SH-SY5Y (cell line): Measurements from ENCODE around the gene THAP7.

Source experiments
- GATA2 ChIP-seq: IDR thresholded peaks from 2 replicates; pipeline ENCODE4 v1.6.1; 2011; ENCODE audit warnings: mild to moderate bottlenecking, low read depth, low read length
- GATA3 ChIP-seq: IDR thresholded peaks from 2 replicates; pipeline ENCODE4 v1.6.1; 2011; ENCODE audit warnings: low read depth, mild to moderate bottlenecking, low read length, moderate library complexity

THAP7 gene

DNA sequence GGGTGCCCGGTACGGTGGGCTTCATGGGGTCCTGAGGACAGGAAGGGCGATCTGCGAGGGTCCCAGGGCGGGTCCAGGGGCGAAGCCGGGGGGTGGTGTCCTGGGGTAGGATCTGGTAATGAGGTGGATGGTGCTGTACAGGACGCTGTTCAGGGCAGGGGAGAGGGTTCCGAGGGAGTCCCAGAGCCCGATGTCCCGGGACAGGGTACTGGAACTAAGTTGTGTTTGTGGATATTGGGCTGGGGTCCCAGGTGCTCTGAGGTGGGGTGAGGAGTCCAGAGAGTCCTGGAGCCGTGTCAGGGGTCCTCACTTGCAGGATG lies 19.4 kb downstream of the THAP7 start:
- TF ChIP-seq GATA3 (no peak), GATA2 (no peak)

DNA sequence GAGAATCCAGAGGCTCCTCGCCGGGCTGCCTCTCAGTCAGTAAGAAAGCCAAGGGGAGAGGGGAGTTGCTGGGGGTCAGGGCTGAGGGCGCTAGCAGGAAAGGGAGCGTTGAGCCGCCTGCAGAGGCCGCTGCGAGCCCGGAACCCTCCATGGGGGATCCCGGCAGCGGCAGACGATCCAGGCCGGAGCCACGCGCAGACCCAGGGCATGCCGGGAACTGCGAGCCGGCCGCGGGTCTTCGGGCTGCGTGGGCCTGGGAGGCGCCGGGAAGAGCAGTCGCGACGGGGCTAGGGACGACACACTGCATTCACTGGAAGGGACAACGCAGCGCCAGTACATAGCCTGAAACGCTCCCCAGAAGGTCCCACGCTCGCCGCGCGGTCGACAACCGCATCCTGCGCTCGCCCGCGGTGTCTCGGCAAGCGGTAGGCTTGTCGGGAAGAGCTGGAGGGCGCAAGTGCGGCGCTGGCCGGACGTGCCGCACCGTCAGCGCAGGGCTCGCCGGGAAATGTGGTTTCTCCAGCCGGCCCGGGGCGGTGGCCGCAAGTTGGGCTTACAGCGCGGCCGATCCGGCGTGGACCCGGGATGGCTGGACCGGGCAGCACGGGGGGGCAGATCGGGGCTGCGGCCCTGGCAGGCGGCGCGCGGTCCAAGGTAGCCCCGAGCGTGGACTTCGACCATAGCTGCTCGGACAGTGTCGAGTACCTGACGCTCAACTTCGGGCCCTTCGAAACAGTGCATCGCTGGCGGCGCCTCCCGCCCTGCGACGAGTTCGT lies 19.9 kb downstream of the THAP7 start, which contains the start of gene LZTR1:
TSS of gene LZTR1 (plus strand) at position 511 of the 776 bp plus-strand sequence. CDS start at position 586, 75 bp downstream.
- no peak for TF ChIP-seq GATA3
- no peak for TF ChIP-seq GATA2

DNA sequence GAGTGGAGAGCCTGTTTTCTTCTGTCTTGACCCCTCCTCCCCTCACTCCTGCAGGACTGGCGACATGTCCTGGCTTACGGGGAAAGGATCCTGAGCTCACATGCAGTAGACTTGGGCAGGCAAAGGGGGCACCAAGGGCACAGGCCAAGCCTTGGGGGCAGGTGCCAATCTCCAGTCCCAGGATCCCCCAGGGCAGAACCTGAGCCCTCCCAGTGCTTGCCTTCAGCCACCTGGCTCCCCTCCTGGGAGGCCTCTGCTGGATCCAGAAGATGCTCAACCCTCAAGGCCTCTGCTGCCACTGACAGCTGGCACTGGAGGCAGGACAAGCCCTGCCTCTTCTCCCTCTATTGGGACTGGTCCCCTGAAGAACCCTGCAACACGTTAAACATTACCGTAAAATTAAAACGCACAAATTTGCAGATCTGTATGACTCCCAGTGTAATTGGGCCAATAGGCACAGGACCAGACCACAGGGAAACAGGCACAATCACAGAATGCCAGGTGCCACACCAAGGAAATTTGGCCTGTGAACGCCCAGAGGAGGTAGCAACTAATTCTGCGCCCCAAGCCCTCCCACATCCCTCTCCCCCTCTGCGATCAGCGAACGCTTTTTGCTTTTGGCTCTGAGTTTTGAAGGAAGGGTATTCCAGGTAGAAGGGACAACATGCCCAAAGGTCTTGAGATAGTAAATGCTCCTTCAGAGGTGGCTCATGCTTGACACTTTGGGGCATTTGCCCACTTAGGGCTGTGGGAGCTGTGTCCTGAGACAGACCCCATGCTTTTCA lies 20.8 kb downstream of the THAP7 start:
- TF ChIP-seq GATA3 (no peak), GATA2 (no peak)

DNA sequence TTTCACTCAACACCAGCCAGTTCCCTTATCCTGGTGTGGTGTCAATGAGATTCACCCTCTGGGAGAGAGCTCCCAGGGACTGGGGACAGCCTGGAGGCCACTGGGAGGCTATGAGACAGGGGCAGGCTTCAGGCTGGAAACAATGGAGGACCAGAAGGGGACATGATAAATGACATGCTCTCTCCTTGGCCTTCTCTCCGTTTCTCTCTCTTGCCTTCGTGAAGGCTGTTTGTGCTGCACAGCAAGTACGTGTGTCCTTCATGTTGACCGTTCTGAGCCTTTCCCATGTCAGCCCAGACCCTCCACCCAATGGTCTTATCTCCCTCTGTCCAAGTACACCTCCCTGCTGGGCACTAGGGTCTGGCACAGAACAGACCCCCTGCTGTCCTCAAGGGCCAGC lies 21.4 kb downstream of the THAP7 start:
- no peak for TF ChIP-seq GATA3
- TF ChIP-seq GATA2 = no peak

DNA sequence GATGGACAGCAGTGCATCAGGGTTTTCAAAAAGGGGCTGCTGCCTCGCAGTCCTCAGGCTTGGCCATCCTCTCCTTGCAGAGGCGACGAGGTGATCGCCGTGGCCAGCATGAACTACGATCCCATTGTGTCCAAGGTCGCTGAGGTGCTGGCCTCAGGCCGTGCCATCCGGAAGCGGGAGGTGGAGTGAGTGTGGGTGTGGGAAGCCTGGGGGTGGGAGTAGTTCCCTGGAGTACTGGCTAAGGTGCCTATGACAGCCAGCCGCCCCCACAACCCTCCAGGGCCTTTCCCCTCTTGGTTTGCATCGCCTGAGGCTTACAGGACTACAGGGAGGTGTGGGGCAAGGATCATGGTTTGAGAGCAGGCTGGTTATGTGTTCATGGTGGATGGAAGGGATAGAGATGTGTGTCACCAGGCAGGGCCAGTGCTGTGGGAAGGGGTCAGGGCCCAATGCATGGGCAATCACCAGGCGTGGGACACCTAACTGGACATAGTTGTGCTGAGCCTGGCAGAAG lies 21.9 kb downstream of the THAP7 start:
- TF ChIP-seq GATA3 (no peak), GATA2 (no peak)

DNA sequence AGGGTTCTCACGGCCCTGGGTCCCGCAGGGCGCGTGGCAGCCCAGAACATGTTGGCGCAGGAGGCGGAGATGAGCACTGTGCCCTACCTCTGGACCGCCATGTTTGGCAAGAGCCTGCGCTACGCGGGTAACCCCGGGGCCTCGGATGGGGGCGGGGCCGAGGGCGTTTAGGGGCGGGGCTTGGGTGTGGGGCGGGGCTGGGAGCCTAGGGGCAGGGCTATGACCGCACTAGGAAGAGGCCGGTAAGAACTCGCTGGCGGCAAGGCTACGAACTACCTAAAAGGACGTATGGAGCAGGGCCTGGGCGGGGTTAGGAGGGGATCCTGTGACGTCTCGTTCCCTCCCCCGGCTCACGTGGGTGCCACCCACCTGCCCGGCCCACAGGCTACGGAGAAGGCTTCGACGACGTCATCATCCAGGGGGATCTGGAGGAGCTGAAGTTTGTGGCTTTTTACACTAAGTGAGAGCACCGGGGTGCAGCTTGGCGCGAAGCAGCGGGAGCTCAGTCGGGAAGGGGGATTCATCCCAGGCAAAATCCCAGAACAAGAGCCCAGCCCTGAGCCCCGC lies 22.6 kb downstream of the THAP7 start:
- TF ChIP-seq GATA3 = no peak
- no peak for TF ChIP-seq GATA2

DNA sequence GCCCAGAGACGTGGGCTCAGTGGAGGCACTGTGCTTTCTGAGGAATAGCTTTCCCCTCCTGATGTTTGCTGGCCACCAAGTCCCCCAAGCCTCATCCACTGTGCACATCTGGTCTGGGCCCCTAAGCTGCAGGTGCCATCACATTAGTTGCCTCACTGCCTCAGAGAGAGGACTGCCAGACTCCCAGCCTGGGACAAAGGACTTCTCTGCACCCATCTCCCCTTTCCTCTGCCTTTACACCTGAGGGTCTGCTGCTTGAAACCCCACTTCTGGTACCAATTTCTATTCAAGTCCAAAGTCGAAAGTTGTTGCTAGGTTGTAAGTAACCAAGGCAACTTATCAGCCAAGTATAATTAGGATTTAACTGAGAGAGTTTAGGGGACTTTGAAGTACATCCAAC lies 23.5 kb downstream of the THAP7 start:
- TF ChIP-seq GATA3 = no peak
- TF ChIP-seq GATA2 = no peak

DNA sequence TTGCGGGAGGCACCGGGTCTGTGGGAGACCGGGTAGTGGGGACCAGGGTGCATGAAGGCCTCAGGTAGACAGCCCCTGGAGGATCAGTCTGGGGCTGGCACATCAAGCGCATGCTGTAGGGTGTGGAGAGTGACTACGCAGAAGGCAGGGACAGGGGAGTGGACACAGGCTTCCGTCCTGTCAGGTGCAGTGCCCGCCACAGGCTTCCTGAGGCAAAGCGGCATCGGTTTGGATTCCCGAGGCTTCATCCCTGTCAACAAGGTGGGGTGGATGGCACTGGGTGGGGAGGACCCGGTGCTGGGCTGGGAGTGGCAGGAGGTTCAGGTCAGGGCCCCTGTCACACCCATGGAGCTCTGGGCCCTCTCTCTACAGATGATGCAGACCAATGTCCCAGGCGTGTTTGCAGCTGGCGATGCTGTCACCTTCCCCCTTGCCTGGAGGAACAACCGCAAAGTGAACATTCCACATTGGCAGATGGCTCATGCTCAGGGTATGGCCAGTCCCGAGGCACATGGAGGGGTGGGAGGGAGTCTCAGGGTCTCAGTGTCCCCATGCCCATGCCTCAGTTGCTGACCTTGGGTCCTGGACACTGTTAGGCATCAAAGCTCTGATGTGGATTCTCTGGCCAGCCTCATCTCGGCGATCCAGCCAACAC lies 24.3 kb downstream of the THAP7 start:
- TF ChIP-seq GATA2 (no peak), GATA3 (no peak)

DNA sequence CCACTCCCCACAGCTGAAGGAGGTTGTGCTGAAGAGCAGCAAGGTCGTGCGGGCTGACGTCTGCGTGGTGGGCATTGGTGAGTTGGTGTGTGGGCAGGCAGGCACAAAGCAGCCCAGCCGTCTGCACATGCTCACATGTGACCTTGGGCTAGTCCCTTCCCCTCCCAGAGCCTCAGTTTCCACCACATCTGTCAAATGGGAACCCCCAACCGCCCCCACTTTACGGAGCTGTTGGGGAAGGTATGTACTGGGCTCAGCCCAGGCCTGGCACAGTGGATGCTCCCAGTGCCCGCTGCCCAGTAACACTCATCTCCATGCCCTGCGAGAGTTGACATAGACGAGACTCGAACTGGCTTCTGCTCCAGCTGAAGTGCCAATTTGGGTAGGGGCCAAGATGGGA lies 24.9 kb downstream of the THAP7 start:
- no peak for TF ChIP-seq GATA2
- TF ChIP-seq GATA3 = no peak

DNA sequence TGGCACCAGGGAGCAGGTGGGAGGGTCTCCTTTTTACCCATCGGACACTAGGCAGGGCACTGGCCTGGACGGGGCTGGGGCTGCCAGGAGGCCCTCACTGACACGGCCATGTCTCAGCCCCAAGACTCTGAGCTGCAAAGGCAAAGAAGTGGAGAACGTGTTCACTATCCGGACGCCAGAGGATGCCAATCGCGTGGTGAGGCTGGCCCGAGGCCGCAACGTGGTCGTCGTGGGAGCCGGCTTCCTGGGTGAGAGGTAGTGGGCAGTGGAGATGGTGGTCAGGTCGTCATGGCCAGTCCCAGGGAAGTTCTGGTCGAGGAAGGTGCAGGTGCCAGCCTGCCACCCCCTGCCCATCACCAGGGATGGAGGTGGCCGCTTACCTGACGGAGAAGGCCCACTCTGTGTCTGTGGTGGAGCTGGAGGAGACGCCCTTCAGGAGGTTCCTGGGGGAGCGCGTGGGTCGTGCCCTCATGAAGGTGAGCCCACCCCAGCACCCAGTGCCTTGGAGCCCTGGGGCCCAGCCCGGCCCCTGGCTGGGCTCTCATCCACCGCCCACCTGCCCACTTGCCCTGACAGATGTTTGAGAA lies 25.5 kb downstream of the THAP7 start:
- TF ChIP-seq GATA2 (no peak), GATA3 (no peak)

DNA sequence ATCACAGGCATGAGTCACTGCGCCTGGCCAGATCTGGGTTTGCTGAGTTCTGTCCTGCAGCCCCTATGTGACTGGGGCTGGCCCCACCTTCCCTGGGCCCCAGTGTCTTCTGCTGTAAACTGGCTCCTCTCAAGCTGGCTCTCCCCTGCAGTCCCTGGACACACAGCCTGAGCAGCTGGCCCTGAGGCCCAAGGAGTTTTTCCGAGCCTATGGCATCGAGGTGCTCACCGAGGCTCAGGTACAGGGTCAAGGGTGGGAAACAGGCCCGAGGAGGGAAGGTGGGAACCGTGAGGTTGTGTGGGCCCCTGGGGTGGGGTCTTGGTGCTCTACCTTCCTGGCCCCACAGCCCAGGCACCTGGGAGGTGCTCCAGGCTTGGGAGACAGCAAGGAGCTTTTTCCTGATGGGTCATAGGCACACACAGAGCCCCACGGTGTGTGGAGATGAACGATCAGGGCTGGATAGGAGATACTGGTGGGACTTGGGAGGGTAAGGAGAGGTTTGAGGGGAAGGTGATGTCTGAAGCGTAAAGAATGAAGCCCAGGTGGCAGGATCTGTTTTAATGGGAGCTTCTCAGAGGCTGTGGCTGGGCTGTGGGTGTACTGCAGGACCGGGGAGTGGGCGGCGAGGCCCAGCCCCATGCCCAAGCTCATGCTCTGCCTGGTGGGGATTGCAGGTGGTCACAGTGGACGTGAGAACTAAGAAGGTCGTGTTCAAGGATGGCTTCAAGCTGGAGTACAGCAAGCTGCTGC lies 26.2 kb downstream of the THAP7 start:
- TF ChIP-seq GATA3 = no peak
- no peak for TF ChIP-seq GATA2

DNA sequence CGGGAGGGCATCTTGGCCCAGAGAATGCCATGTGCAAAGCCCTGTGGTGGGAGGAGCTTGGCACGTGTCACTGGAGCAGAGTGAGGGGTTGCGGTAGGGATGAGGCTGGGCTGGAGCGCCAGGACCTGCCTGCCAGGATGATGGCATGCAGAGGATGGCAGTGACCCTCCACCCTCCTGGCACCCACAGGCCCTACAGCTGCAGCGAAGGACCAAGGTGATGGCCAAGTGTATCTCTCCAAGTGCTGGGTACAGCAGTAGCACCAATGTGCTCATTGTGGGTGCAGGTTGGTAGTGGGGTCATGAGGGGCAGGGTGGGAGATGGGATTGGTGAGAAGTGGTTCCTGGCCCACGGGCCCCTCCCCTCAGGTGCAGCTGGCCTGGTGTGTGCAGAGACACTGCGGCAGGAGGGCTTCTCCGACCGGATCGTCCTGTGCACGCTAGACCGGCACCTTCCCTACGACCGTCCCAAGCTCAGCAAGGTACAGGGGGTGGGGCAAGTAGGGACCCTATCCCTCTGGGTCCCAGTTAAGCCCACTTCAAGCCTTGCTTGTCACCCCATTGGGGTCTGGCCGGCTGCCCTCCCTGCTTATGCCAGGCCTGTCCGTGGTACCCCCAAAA lies 27.5 kb downstream of the THAP7 start:
- TF ChIP-seq GATA2 (no peak), GATA3 (no peak)

DNA sequence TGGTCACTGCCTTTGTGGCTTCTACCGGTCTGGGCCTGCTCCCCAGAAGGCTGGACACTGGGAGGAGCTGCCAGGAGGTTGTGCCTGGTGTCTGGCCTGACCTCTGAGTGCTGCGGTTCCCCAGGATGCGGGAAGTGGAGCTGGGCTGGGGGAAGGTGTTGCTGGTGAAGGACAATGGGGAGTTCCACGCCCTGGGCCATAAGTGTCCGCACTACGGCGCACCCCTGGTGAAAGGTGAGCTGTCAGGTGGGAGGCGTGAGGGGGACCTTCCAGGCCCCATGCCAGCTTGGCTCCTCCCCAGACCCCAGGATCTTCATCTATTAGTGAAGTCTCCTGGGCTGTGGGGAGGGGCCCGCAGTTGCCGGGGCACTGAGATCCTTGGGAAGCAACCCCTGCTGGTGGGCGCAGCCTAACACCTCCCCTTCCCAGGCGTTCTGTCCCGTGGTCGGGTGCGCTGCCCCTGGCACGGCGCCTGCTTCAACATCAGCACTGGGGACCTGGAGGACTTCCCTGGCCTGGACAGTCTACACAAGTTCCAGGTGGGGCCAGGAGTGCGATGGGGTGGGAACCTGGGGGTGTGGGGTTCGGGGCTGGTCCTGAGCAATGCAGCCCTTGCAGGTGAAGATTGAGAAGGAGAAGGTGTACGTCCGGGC lies 28.2 kb downstream of the THAP7 start:
- TF ChIP-seq GATA3 (no peak), GATA2 (no peak)
